ENCODE data around the gene NBAS.

Gene NBAS

DNA sequence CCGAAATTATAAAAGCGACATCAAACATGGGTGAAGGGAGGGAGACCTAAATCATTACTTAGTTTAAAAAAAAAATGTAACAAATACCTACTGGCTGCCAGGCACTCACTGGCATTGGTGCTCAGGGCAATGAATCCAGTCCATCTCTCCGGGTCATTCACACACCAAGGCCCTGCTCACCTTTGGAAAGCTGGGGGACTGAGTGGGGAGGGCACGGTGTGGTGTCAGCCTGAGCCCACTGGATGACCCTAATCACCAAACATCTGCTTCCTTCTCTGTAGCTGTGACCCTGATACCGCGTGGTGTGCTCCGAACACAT, 30.2 kb upstream of the NBAS start:
- Histone ChIP-seq H3K9me3 (ENCODE audit: control insufficient read depth, insufficient read depth, low read depth, low read length) (no peaks in the 10 kb centered on the region), H3K4me1 (ENCODE audit: control insufficient read depth, insufficient read depth, low read length) (no peaks in the 10 kb centered on the region), H3K4me3 (ENCODE audit: low read depth, low read length) (peak overlapping the region; percentile 85), H3K27ac (ENCODE audit: extremely low read depth, low read depth, low read length) (peak overlapping the region; percentile 82; the same call in 1 of the 2 replicates), H3K36me3 (ENCODE audit: control insufficient read depth in 2 of 2, insufficient read depth in 1 of 2, low read length in 2 of 2) (peaks cover 12 to 20% of the 10 kb centered on the region in 2 experiments)
- ChIA-PET POLR2A (no interaction called here), CTCF (interaction anchor here (0.7 kb wide), 1 partner anchor 420 kb away, joined by 3 read pairs; no protein-coding TSS in a partner anchor)
- TF ChIP-seq ZNF223 (tag by site-specific recombination; IDR thresholded peaks at IDR 0.05): no peak
- TF ChIP-seq ZNF211 (tag by site-specific recombination; IDR thresholded peaks at IDR 0.05; ENCODE audit: low read depth): no peak
- TF ChIP-seq ZNF121 (tag by site-specific recombination; IDR thresholded peaks at IDR 0.05): no peak
- no peak for TF ChIP-seq ZIC2 (tag by site-specific recombination; IDR thresholded peaks at IDR 0.05)
- TF ChIP-seq ZNF792 (tag by site-specific recombination; IDR thresholded peaks at IDR 0.05): no peak

DNA sequence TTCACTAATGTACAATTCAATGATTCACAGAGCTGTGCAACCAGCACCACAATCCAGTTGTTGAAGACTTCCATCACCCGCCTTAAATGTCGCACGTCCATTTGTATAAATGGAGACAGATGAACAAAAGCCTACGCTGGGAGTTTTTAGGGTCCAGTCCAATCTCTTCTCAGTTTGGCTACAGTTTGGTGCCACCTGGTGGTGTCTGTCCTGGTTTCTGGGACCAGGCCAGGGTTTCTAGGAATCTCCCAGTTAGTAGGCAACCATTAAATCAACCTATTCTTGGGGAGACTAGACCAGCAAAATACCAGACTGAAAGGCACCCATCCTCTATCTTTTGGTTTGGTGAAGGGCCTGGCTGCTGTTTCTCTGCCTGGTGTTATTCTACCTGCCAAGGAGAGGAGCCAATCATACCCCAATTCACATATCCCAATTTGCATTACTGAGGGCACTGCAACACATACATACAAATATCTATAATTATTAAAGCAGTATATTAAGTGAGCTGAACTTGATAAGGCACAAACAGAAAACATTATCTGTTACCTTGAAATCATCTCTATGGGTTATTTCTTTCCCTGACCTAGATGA, 27.3 kb upstream of the NBAS start:
- Histone ChIP-seq H3K9me3 (ENCODE audit: control insufficient read depth, insufficient read depth, low read depth, low read length) (no peaks in the 10 kb centered on the region), H3K4me1 (ENCODE audit: control insufficient read depth, insufficient read depth, low read length) (no peaks in the 10 kb centered on the region), H3K4me3 (ENCODE audit: low read depth, low read length) (no peak overlapping the region), H3K36me3 (ENCODE audit: control insufficient read depth in 2 of 2, insufficient read depth in 1 of 2, low read length in 2 of 2) (no peaks in the 10 kb centered on the region), H3K27ac (ENCODE audit: extremely low read depth, low read depth, low read length) (no peak overlapping the region)
- TF ChIP-seq ZNF777 (tag by site-specific recombination; IDR thresholded peaks at IDR 0.05; ENCODE audit: borderline replicate concordance) (no peak), ZNF654 (tag by site-specific recombination; IDR thresholded peaks at IDR 0.05; ENCODE audit: low read depth) (peak; percentile 52), RBAK (tag by site-specific recombination; IDR thresholded peaks at IDR 0.05) (no peak)
- TF ChIP-seq, protein P1, sequence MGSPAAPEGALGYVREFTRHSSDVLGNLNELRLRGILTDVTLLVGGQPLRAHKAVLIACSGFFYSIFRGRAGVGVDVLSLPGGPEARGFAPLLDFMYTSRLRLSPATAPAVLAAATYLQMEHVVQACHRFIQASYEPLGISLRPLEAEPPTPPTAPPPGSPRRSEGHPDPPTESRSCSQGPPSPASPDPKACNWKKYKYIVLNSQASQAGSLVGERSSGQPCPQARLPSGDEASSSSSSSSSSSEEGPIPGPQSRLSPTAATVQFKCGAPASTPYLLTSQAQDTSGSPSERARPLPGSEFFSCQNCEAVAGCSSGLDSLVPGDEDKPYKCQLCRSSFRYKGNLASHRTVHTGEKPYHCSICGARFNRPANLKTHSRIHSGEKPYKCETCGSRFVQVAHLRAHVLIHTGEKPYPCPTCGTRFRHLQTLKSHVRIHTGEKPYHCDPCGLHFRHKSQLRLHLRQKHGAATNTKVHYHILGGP (tag by site-specific recombination; IDR thresholded peaks at IDR 0.05): peak; percentile 51; the same call in 1 of the 2 replicates
- TF ChIP-seq, protein P2, sequence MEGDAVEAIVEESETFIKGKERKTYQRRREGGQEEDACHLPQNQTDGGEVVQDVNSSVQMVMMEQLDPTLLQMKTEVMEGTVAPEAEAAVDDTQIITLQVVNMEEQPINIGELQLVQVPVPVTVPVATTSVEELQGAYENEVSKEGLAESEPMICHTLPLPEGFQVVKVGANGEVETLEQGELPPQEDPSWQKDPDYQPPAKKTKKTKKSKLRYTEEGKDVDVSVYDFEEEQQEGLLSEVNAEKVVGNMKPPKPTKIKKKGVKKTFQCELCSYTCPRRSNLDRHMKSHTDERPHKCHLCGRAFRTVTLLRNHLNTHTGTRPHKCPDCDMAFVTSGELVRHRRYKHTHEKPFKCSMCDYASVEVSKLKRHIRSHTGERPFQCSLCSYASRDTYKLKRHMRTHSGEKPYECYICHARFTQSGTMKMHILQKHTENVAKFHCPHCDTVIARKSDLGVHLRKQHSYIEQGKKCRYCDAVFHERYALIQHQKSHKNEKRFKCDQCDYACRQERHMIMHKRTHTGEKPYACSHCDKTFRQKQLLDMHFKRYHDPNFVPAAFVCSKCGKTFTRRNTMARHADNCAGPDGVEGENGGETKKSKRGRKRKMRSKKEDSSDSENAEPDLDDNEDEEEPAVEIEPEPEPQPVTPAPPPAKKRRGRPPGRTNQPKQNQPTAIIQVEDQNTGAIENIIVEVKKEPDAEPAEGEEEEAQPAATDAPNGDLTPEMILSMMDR (tag by site-specific recombination; IDR thresholded peaks at IDR 0.05): peak; percentile 29; the same call in 1 of the 2 replicates
- POLR2A ChIA-PET: no interaction called here
- CTCF ChIA-PET: interaction anchor here (0.6 to 4.2 kb wide), 7 partner anchors 9 to 1680 kb away, joined by 3 to 39 read pairs (median 4); no protein-coding TSS in a partner anchor

DNA sequence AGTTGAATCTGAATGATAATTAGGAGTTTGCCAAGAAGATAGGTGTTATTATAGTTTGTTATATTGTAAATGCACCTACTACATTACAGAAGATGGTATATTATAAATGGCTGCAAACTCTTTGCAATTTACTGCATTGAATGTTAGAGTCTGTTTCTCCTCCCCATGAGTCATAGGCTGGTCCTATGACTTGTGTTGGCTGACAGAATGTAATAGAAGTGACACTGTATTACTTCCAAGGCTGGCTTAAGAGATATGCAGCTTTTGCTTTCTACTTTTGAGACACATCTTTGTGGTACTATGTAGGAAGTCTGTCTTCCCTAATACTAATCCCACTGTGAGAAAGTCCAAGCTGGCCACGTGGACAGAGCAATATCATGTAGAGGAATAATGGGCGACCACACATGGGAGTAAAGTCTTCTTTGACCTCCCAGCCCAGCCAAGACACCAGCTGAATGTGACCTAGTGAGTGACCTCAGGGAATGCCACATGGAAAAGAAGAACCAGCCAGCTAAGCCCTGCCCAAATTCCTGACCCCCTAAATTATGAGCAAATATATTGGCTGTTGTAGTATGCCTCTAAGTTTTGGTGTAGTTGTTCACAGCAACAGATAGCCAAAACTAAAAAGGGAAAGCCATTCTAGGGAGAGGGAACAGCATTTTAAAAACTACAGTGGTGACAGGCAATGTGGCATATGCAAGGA, 23.8 kb upstream of the NBAS start:
- no peaks in the 10 kb centered on the region for H3K36me3 ChIP-seq (ENCODE audit: control insufficient read depth in 2 of 2, insufficient read depth in 1 of 2, low read length in 2 of 2)
- no peak overlapping the region for H3K4me3 ChIP-seq (ENCODE audit: low read depth, low read length)
- no peaks in the 10 kb centered on the region for H3K4me1 ChIP-seq (ENCODE audit: control insufficient read depth, insufficient read depth, low read length)
- POLR2A ChIA-PET: no interaction called here
- TF ChIP-seq ZNF768 (tag by site-specific recombination; IDR thresholded peaks at IDR 0.05) (no peak), ZNF266 (tag by site-specific recombination; IDR thresholded peaks at IDR 0.05; ENCODE audit: low read depth) (no peak), ZNF624 (tag by site-specific recombination; IDR thresholded peaks at IDR 0.05) (no peak), ZNF530 (tag by site-specific recombination; IDR thresholded peaks at IDR 0.05; ENCODE audit: low read depth) (no peak), ZNF341 (tag by site-specific recombination; IDR thresholded peaks at IDR 0.05; ENCODE audit: low read depth) (no peak), ZNF529 (tag by site-specific recombination; IDR thresholded peaks at IDR 0.05; ENCODE audit: insufficient replicate concordance) (no peak), ZNF121 (tag by site-specific recombination; IDR thresholded peaks at IDR 0.05) (no peak), ZNF324 (tag by site-specific recombination; IDR thresholded peaks at IDR 0.05) (no peak), ZNF510 (tag by site-specific recombination; IDR thresholded peaks at IDR 0.05; ENCODE audit: insufficient replicate concordance) (no peak), OSR2 (tag by site-specific recombination; IDR thresholded peaks at IDR 0.05) (no peak), ZNF76 (tag by site-specific recombination; IDR thresholded peaks at IDR 0.05; ENCODE audit: borderline replicate concordance, low read depth) (no peak), ZNF548 (tag by site-specific recombination; IDR thresholded peaks at IDR 0.05) (no peak), ZNF747 (tag by site-specific recombination; IDR thresholded peaks at IDR 0.05) (no peak)
- CTCF ChIA-PET: interaction anchor here (0.7 to 4.2 kb wide), 2 partner anchors 8 to 586 kb away, joined by 3 to 39 read pairs; no protein-coding TSS in a partner anchor
- no peak overlapping the region for H3K27ac ChIP-seq (ENCODE audit: extremely low read depth, low read depth, low read length)
- H3K9me3 ChIP-seq (ENCODE audit: control insufficient read depth, insufficient read depth, low read depth, low read length): no peaks in the 10 kb centered on the region
